Activated naive CD8-positive, alpha-beta T cell treated with anti-CD3 and anti-CD28 coated beads, Interleukin-2, amount 10 ng/mL, durations not matched to agents 7 days and 5 days (primary cell): ENCODE data around the gene MUSK. TPM values are rescaled to one million over a fixed set of nuclear protein-coding genes. Genes with fewer than 3 reads are reported as not detected.

Experiments used
- ATAC-seq: fragments of 150-1000 bp; cut with Tn5 transposase; one replicate; pipeline ENCODE4 v1.10.0; 2021; ENCODE audit warnings: low read depth, moderate library complexity
- POLR2A ChIA-PET: fragments of 350-600 bp; sonication (Branson Sonifier 250); formaldehyde crosslinking; loops from one replicate; lab custom pipeline; 2021; ENCODE audit warnings: antibody characterized with exemption; lab: Charles Lee
- DNase-seq: peaks from one replicate; pipeline ENCODE4 v3.0.0; 2021
- H3K27ac Mint-ChIP-seq: one replicate; pipeline ENCODE4 v1.8.0; 2022; ENCODE audit warnings: mild to moderate bottlenecking, mixed read lengths
- H3K27me3 Mint-ChIP-seq: one replicate; pipeline ENCODE4 v1.8.0; 2022; ENCODE audit warnings: mild to moderate bottlenecking, moderate library complexity, mixed read lengths
- H3K36me3 Mint-ChIP-seq: one replicate; pipeline ENCODE4 v1.8.0; 2021; ENCODE audit warnings: mild to moderate bottlenecking, mixed read lengths
- H3K4me1 Mint-ChIP-seq: one replicate; pipeline ENCODE4 v1.8.0; 2021; ENCODE audit warnings: mixed read lengths
- H3K4me3 Mint-ChIP-seq: one replicate; pipeline ENCODE4 v1.8.0; 2022; ENCODE audit warnings: mild to moderate bottlenecking, moderate library complexity, mixed read lengths
- H3K9me3 Mint-ChIP-seq: one replicate; pipeline ENCODE4 v1.8.0; 2021; ENCODE audit warnings: mixed read lengths
- total RNA-seq, 2 experiments: library from RNA; stranded (reverse); gene quantifications; one replicate each; pipeline ENCODE4 v1.2.3, GENCODE V29; 2021

MUSK gene
- total RNA-seq = not detected

GRCh38 chr9:110668570-110669167 lies at the start of gene MUSK:
Gene MUSK (plus strand): TSS chr9:110668791. CDS start chr9:110668905, 114 bp downstream.
- POLR2A ChIA-PET = no interaction called here
- Mint-ChIP-seq H3K9me3 (no peaks in the 10 kb centered on the region), H3K36me3 (no peaks in the 10 kb centered on the region), H3K27me3 (no peaks in the 10 kb centered on the region), H3K27ac (no peak within 1 kb of the TSS), H3K4me1 (no peaks in the 10 kb centered on the region), H3K4me3 (no peak within 1 kb of the TSS)
- ATAC-seq (no peak), DNase-seq (no peak)

GRCh38 chr9:110619831-110620230 lies 48.8 kb upstream of the MUSK start:
- no peak for DNase-seq
- H3K27ac Mint-ChIP-seq = no peak overlapping the region
- no peaks in the 10 kb centered on the region for H3K9me3 Mint-ChIP-seq
- H3K4me3 Mint-ChIP-seq = no peak overlapping the region
- no peaks in the 10 kb centered on the region for H3K36me3 Mint-ChIP-seq
- POLR2A ChIA-PET = no interaction called here
- H3K4me1 Mint-ChIP-seq = no peaks in the 10 kb centered on the region
- H3K27me3 Mint-ChIP-seq = peaks cover 2% of the 10 kb centered on the region
- ATAC-seq = no peak

- no peaks in the 10 kb centered on the region for H3K36me3 Mint-ChIP-seq
Measured at GRCh38 chr9:110620726-110621125, 47.9 kb upstream of the MUSK start.

GRCh38 chr9:110622368-110622767 lies 46.2 kb upstream of the MUSK start:
- peaks cover 4% of the 10 kb centered on the region for H3K27me3 Mint-ChIP-seq
- no peaks in the 10 kb centered on the region for H3K4me1 Mint-ChIP-seq
- no peak overlapping the region for H3K4me3 Mint-ChIP-seq
- no peaks in the 10 kb centered on the region for H3K36me3 Mint-ChIP-seq
- DNase-seq = no peak
- no peak for ATAC-seq
- H3K27ac Mint-ChIP-seq = no peak overlapping the region
- POLR2A ChIA-PET = no interaction called here
- no peaks in the 10 kb centered on the region for H3K9me3 Mint-ChIP-seq

More at GRCh38 chr9:110620726-110621125, 47.9 kb upstream of the MUSK start:
- Mint-ChIP-seq H3K27ac (no peak overlapping the region), H3K4me1 (no peaks in the 10 kb centered on the region), H3K9me3 (no peaks in the 10 kb centered on the region), H3K4me3 (no peak overlapping the region), H3K27me3 (peaks cover 2% of the 10 kb centered on the region)
- no peak for DNase-seq
- POLR2A ChIA-PET = no interaction called here
- no peak for ATAC-seq

GRCh38 chr9:110623462-110624025 lies 45.0 kb upstream of the MUSK start:
- Mint-ChIP-seq H3K4me3 (no peak overlapping the region), H3K27me3 (peaks cover 4% of the 10 kb centered on the region), H3K4me1 (no peaks in the 10 kb centered on the region), H3K36me3 (no peaks in the 10 kb centered on the region), H3K9me3 (no peaks in the 10 kb centered on the region), H3K27ac (no peak overlapping the region)
- ATAC-seq (no peak), DNase-seq (no peak)
- POLR2A ChIA-PET = no interaction called here

GRCh38 chr9:110626101-110626829 lies 42.3 kb upstream of the MUSK start:
- Mint-ChIP-seq H3K36me3 (no peaks in the 10 kb centered on the region), H3K4me1 (no peaks in the 10 kb centered on the region), H3K9me3 (no peaks in the 10 kb centered on the region), H3K27me3 (peaks cover 4% of the 10 kb centered on the region), H3K27ac (no peak overlapping the region), H3K4me3 (no peak overlapping the region)
- ATAC-seq (no peak), DNase-seq (no peak)
- POLR2A ChIA-PET = no interaction called here

- Mint-ChIP-seq H3K27ac (no peak overlapping the region), H3K4me3 (no peak overlapping the region), H3K36me3 (no peaks in the 10 kb centered on the region), H3K27me3 (no peaks in the 10 kb centered on the region), H3K9me3 (no peaks in the 10 kb centered on the region), H3K4me1 (no peaks in the 10 kb centered on the region)
- POLR2A ChIA-PET = no interaction called here
- no peak for ATAC-seq
- no peak for DNase-seq
Measured at GRCh38 chr9:110635589-110635988, 33.0 kb upstream of the MUSK start.

GRCh38 chr9:110638381-110638954 lies 30.1 kb upstream of the MUSK start:
- ATAC-seq (no peak), DNase-seq (no peak)
- H3K9me3 Mint-ChIP-seq = no peaks in the 10 kb centered on the region
- no peak overlapping the region for H3K27ac Mint-ChIP-seq
- no peaks in the 10 kb centered on the region for H3K4me1 Mint-ChIP-seq
- no peak overlapping the region for H3K4me3 Mint-ChIP-seq
- POLR2A ChIA-PET = no interaction called here
- no peaks in the 10 kb centered on the region for H3K36me3 Mint-ChIP-seq
- H3K27me3 Mint-ChIP-seq = no peaks in the 10 kb centered on the region

- Mint-ChIP-seq H3K36me3 (no peaks in the 10 kb centered on the region), H3K4me1 (no peaks in the 10 kb centered on the region), H3K27ac (no peak overlapping the region), H3K9me3 (no peaks in the 10 kb centered on the region), H3K4me3 (no peak overlapping the region), H3K27me3 (no peaks in the 10 kb centered on the region)
- DNase-seq = no peak
- POLR2A ChIA-PET = no interaction called here
- no peak for ATAC-seq
Measured at GRCh38 chr9:110640736-110641135, 27.9 kb upstream of the MUSK start.

- no peak overlapping the region for H3K4me3 Mint-ChIP-seq
- POLR2A ChIA-PET = no interaction called here
- no peak overlapping the region for H3K27ac Mint-ChIP-seq
- DNase-seq = no peak
- H3K36me3 Mint-ChIP-seq = no peaks in the 10 kb centered on the region
- H3K27me3 Mint-ChIP-seq = no peaks in the 10 kb centered on the region
- H3K9me3 Mint-ChIP-seq = no peaks in the 10 kb centered on the region
- ATAC-seq = no peak
- no peaks in the 10 kb centered on the region for H3K4me1 Mint-ChIP-seq
Measured at GRCh38 chr9:110641293-110641692, 27.3 kb upstream of the MUSK start.

GRCh38 chr9:110648696-110649095 lies 19.9 kb upstream of the MUSK start:
- H3K36me3 Mint-ChIP-seq = no peaks in the 10 kb centered on the region
- no peaks in the 10 kb centered on the region for H3K27me3 Mint-ChIP-seq
- H3K27ac Mint-ChIP-seq = no peak overlapping the region
- no peaks in the 10 kb centered on the region for H3K9me3 Mint-ChIP-seq
- ATAC-seq (no peak), DNase-seq (no peak)
- H3K4me1 Mint-ChIP-seq = no peaks in the 10 kb centered on the region
- no peak overlapping the region for H3K4me3 Mint-ChIP-seq
- POLR2A ChIA-PET = no interaction called here

GRCh38 chr9:110650261-110650660 lies 18.3 kb upstream of the MUSK start:
- no peaks in the 10 kb centered on the region for H3K4me1 Mint-ChIP-seq
- no peak for ATAC-seq
- H3K27ac Mint-ChIP-seq = no peak overlapping the region
- no peaks in the 10 kb centered on the region for H3K9me3 Mint-ChIP-seq
- no peaks in the 10 kb centered on the region for H3K36me3 Mint-ChIP-seq
- H3K4me3 Mint-ChIP-seq = no peak overlapping the region
- H3K27me3 Mint-ChIP-seq = no peaks in the 10 kb centered on the region
- no peak for DNase-seq
- POLR2A ChIA-PET = no interaction called here

- Mint-ChIP-seq H3K27ac (no peak overlapping the region), H3K27me3 (no peaks in the 10 kb centered on the region), H3K36me3 (no peaks in the 10 kb centered on the region), H3K9me3 (no peaks in the 10 kb centered on the region), H3K4me3 (no peak overlapping the region), H3K4me1 (no peaks in the 10 kb centered on the region)
- POLR2A ChIA-PET = no interaction called here
- DNase-seq (no peak), ATAC-seq (no peak)
Measured at GRCh38 chr9:110650991-110651411, 17.6 kb upstream of the MUSK start.
